Testis (tissue), 3 donors: ENCODE measurements around the gene TMEM107. TPM values are rescaled to one million over a fixed set of nuclear protein-coding genes. Genes with fewer than 3 reads are reported as not detected.
"Not testable (repeated sequence)": the region's sequence is repeated elsewhere in the genome, so short reads cannot be mapped to it uniquely, and the experiment has no call there.

Experiments
- DNase-seq: peaks from one replicate; pipeline ENCODE4 v3.0.0-alpha.2; 2019
- H3K27ac ChIP-seq, 2 donors: fragments of 200-600 bp; sonication (generic); one replicate each; pipeline ENCODE4 v1.5.1; 2019
- H3K27me3 ChIP-seq: fragments of 200-600 bp; sonication (generic); one replicate; pipeline ENCODE4 v1.5.1; 2019
- H3K36me3 ChIP-seq: fragments of 200-600 bp; sonication (generic); one replicate; pipeline ENCODE4 v1.5.1; 2017; ENCODE audit warnings: low read depth; ENCODE audit errors: missing control alignments
- H3K4me1 ChIP-seq: fragments of 200-600 bp; sonication (generic); one replicate; pipeline ENCODE4 v1.5.1; 2019
- H3K4me3 ChIP-seq, 2 donors: fragments of 200-600 bp; sonication (generic); one replicate each; pipeline ENCODE4 v1.5.1; 2017 to 2019
- H3K9me3 ChIP-seq: fragments of 200-600 bp; sonication (generic); one replicate; pipeline ENCODE4 v1.5.1; 2017
- POLR2A ChIP-seq: fragments of 450-650 bp; IDR thresholded peaks from one replicate; pipeline ENCODE4 v1.6.1; 2017; ENCODE audit warnings: antibody characterized with exemption, mild to moderate bottlenecking, moderate library complexity
- WGBS, 2 donors: methylation state at CpG; one replicate each; pipeline ENCODE4 v1.1.5; 2018; 5-methylcytosine and 5-hydroxymethylcytosine counted together
- intact Hi-C: fragments of 100-400 bp; cut with DNase I; formaldehyde crosslinking; loops from one replicate; pipeline ENCODE4 v1.15.1; 2023; ENCODE audit warnings: low total_unique reads
- polyA plus RNA-seq: library from polyadenylated mRNA; stranded (reverse); fragments of 350-450 nt; fragmentation: Illumina TruSeq; extraction: RNeasy Lipid Tissue Mini Kit (QIAGEN cat#74804); gene quantifications from one replicate; pipeline ENCODE4 v1.2.3, GENCODE V29; 2014; ENCODE audit warnings: low read depth, low replicate concordance; ENCODE audit not compliant: insufficient read depth
- total RNA-seq, 2 donors: library from RNA; depleted of rRNA; stranded (reverse); fragments of >200 nt; gene quantifications; one replicate each; pipeline ENCODE4 v1.2.3, GENCODE V29; 2016
- TF ChIP-seq, protein P1 (sequence below), 3 experiments: fragments of 450-650 bp in 2 of 3; fragments of 200-600 bp in 1 of 3; sonication (generic) in 1 of 3; IDR thresholded peaks; one replicate each; pipeline ENCODE4 v1.5.1; 2016 to 2019; ENCODE audit warnings: antibody characterized with exemption in 3 of 3, mild to moderate bottlenecking in 2 of 3, moderate library complexity in 1 of 3

Gene TMEM107
- total and polyA plus RNA-seq, 3 donors from 2014 or later = 17.2 to 31.8 (median 23.2) TPM

DNA sequence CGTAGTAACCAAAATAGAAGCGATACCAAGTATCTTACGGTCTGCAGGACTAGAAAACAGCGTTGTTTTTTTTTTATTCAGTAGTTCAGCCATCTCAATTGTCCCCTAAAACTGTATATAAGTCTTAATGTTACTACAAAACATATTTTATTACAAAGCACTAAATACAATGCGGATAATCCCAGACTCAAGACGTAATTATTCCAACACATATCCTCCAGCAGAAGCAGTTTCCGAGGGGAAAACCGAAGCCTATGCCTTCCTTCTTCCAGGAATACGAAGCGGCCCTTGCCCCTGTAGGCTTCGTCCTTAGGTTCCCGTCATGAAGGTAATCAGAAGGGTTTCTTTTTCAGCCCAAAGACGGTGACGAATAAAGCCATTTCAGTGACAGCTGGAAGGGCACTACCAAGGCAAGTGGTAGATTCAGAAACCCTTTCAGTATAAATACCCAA is 2.3 kb downstream of the TMEM107 start:
- H3K36me3 ChIP-seq = no peaks in the 10 kb centered on the region
- H3K27me3 ChIP-seq = no peaks in the 10 kb centered on the region
- H3K4me3 ChIP-seq = peak overlapping the region in 1 of 2 donors; percentile 53
- intact Hi-C loops = no loop called here
- H3K9me3 ChIP-seq = no peaks in the 10 kb centered on the region
- no peak for DNase-seq
- peaks cover 23% of the 10 kb centered on the region for H3K4me1 ChIP-seq
- peak overlapping the region; percentile 90 to 95 for H3K27ac ChIP-seq
- TF ChIP-seq, protein P1, sequence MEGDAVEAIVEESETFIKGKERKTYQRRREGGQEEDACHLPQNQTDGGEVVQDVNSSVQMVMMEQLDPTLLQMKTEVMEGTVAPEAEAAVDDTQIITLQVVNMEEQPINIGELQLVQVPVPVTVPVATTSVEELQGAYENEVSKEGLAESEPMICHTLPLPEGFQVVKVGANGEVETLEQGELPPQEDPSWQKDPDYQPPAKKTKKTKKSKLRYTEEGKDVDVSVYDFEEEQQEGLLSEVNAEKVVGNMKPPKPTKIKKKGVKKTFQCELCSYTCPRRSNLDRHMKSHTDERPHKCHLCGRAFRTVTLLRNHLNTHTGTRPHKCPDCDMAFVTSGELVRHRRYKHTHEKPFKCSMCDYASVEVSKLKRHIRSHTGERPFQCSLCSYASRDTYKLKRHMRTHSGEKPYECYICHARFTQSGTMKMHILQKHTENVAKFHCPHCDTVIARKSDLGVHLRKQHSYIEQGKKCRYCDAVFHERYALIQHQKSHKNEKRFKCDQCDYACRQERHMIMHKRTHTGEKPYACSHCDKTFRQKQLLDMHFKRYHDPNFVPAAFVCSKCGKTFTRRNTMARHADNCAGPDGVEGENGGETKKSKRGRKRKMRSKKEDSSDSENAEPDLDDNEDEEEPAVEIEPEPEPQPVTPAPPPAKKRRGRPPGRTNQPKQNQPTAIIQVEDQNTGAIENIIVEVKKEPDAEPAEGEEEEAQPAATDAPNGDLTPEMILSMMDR (IDR thresholded peaks at IDR 0.05) = no peak
- no peak for TF ChIP-seq POLR2A
- 3 to 5% methylated on average over 14 of the region's 14 CpGs for WGBS, 2 donors

DNA sequence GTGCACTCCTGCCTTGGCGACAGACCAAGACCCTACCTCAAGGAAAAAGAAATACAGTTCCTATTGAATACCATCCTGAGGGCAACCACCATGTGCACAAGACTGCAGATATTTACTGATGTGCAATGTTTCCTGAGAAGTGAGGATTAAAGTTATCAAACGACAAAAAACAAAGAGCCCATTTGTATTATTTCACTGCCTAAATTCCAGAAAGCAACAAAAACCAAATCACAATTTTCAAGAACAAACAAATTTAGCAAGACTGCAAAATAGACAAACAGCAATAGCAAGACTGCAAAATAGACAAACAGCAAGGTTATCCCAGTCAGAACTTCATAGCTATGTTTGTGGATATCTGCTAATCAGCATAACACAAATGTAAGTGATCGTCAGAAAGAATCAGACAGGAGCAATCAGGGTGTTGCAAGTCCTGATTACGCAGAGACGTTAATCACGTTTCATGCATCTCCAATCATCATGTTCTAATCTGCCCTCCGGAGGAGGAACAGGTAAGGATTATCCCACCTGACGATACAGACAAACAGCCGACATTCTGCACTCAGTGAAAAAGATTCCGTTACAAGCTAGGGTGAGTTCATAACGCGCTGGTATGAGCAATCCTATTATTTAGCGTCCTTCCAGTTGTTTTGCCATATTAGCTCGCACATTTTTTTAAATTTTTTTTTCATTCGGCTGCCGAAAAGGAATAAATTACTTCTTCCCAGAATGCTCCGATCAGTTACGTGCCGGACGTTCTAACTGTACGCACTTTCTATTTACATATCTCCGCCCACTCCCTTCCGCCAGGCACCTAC is 2.9 kb downstream of the TMEM107 start:
- H3K4me1 ChIP-seq = peaks cover 23% of the 10 kb centered on the region
- intact Hi-C loops = no loop called here
- no peaks in the 10 kb centered on the region for H3K36me3 ChIP-seq
- no peaks in the 10 kb centered on the region for H3K9me3 ChIP-seq
- DNase-seq = peak; percentile 96
- H3K27me3 ChIP-seq = no peaks in the 10 kb centered on the region
- H3K4me3 ChIP-seq = peak overlapping the region; percentile 29 to 53
- peak; percentile 90 for TF ChIP-seq POLR2A
- TF ChIP-seq, protein P1 (IDR thresholded peaks at IDR 0.05) = no peak
- WGBS, 2 donors = 0 to 1% methylated on average over 23 of the region's 23 CpGs
- H3K27ac ChIP-seq = peak overlapping the region; percentile 90 to 95

DNA sequence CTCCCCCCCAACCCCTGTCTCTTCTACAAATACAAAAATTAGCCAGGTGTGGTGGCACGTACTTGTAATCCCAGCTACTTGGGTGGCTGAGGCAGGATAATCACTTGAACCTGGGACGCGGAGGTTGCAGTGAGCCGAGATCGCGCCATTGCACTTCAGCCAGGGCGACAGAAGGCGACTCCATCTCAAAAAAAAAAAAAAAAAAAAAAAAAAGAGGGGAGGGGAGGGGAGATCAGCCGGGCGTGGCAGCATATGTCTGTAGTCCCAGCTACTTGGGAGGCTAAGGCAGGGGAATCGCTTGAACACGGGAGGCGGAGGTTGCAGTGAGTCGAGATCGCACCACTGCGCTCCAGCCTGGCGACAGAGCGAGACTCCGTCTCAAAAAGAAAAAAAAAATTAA is 6.0 kb downstream of the TMEM107 start:
- H3K36me3 ChIP-seq, H3K4me3 ChIP-seq, DNase-seq, intact Hi-C loops, H3K9me3 ChIP-seq, H3K27ac ChIP-seq, H3K4me1 ChIP-seq, H3K27me3 ChIP-seq: not testable (repeated sequence)
- 64 to 76% methylated on average over 19 of the region's 19 CpGs for WGBS, 2 donors

DNA sequence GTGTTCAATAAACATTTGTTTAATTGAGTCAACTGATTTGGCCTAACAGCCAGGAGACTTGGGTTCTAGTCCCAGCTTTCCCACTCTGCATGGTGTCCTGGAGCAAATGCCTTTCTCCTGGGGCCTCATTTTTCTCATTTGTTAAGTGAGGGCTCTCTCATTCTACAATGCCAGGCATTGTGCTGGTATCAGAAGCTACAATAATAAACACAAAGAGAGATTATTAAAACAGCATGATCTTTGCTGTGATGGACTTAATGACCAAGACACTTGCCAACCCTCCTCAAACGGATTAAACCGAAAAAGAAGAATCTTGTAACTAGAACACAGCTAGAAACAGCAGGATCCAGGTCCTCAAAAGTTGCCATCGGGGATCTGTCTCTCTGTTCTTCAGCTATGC is 8.7 kb downstream of the TMEM107 start:
- intact Hi-C loops = no loop called here
- no peaks in the 10 kb centered on the region for H3K9me3 ChIP-seq
- no peak overlapping the region for H3K27ac ChIP-seq
- WGBS, 2 donors = 57 to 76% methylated on average over 3 of the region's 3 CpGs
- TF ChIP-seq, protein P1 (IDR thresholded peaks at IDR 0.05) = no peak
- H3K27me3 ChIP-seq = no peaks in the 10 kb centered on the region
- H3K36me3 ChIP-seq = no peaks in the 10 kb centered on the region
- DNase-seq = no peak
- H3K4me1 ChIP-seq = peaks cover 21% of the 10 kb centered on the region
- H3K4me3 ChIP-seq = no peak overlapping the region

DNA sequence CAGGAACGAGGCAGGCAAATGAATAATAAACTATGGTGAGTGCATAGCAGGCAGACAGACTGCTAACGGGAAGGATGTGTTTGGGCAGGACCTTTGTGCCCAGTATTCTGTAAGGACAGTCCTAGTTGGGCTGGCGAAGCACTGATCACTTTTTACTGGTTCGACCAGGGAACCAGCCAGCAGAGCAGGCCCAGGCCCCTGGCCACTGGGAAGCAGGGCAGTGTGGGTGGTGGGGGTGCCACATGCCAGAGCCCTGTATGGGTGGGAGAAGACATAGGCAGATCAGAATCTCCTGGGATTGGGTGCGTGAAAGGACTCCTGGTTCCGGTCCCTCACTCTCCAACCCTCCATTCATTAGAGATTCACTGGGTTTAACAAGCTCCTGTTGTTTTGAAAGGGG is 9.4 kb downstream of the TMEM107 start:
- H3K27me3 ChIP-seq = no peaks in the 10 kb centered on the region
- no peak for TF ChIP-seq POLR2A
- TF ChIP-seq, protein P1 (IDR thresholded peaks at IDR 0.05) = no peak
- no peak overlapping the region for H3K27ac ChIP-seq
- H3K4me1 ChIP-seq = peaks cover 23% of the 10 kb centered on the region
- WGBS, 2 donors = 84 to 88% methylated on average over 6 of the region's 6 CpGs
- H3K9me3 ChIP-seq = no peaks in the 10 kb centered on the region
- H3K4me3 ChIP-seq = no peak overlapping the region
- no peaks in the 10 kb centered on the region for H3K36me3 ChIP-seq
- no peak for DNase-seq
- intact Hi-C loops = no loop called here
